Kidney (tissue), 14 donors: ENCODE measurements around the gene FAM222B. TPM values are rescaled to one million over a fixed set of nuclear protein-coding genes. Genes with fewer than 3 reads are reported as not detected.

Experiments used
- DNase-seq, 5 donors: peaks; one replicate each; pipeline ENCODE4 v3.0.0-alpha.2; 2013 to 2020
- FAIRE-seq: peaks from 2 replicates; lab custom pipeline; 2012; peaks lifted over from hg19 to GRCh38; lab: Jason Lieb, UNC
- H3K27ac ChIP-seq, 2 donors: one replicate each; pipeline ENCODE4 v1.7.0; 2013; ENCODE audit warnings: low read depth in 2 of 2, low read length in 2 of 2, inconsistent platforms in 1 of 2
- H3K27me3 ChIP-seq: one replicate; pipeline ENCODE4 v1.7.1; 2013; ENCODE audit warnings: low read length, inconsistent platforms; ENCODE audit not compliant: control insufficient read depth, insufficient read depth
- H3K36me3 ChIP-seq, 3 donors: one replicate each; pipeline versions ENCODE4 v1.7.0 to v1.7.1; 2013; ENCODE audit warnings: low read length in 3 of 3, control low read depth in 1 of 3, inconsistent platforms in 1 of 3; ENCODE audit not compliant: insufficient read depth in 3 of 3, control insufficient read depth in 2 of 3
- H3K4me1 ChIP-seq, 3 donors: one replicate each; pipeline versions ENCODE4 v1.7.0 to v1.7.1; 2013; ENCODE audit warnings: low read length in 3 of 3, inconsistent platforms in 1 of 3, low read depth in 1 of 3; ENCODE audit not compliant: control insufficient read depth in 2 of 3, insufficient read depth in 2 of 3
- H3K4me3 ChIP-seq, 3 donors: one replicate each; pipeline versions ENCODE4 v1.7.0 to v1.8.1; 2013; ENCODE audit warnings: low read length in 3 of 3, control low read depth in 1 of 3, inconsistent platforms in 1 of 3
- H3K9ac ChIP-seq, 3 donors: one replicate each; pipeline versions ENCODE4 v1.7.0 to v1.7.1; 2013; ENCODE audit warnings: low read length in 3 of 3, control low read depth in 1 of 3, inconsistent platforms in 1 of 3
- H3K9me3 ChIP-seq, 3 donors: one replicate each; pipeline versions ENCODE4 v1.7.0 to v1.7.1; 2013; ENCODE audit warnings: low read length in 3 of 3, control low read depth in 1 of 3, inconsistent platforms in 1 of 3; ENCODE audit not compliant: control insufficient read depth in 2 of 3, insufficient read depth in 1 of 3
- CTCF ChIP-seq: IDR thresholded peaks from 3 replicates; pipeline ENCODE4 v1.5.1; 2012; ENCODE audit warnings: mild to moderate bottlenecking, moderate library complexity, borderline replicate concordance; ENCODE audit not compliant: insufficient read depth; ENCODE audit errors: extremely low read depth
- intact Hi-C: fragments of 100-400 bp; cut with DNase I; formaldehyde crosslinking; loops from one replicate; pipeline ENCODE4 v1.11.1; 2022
- polyA plus RNA-seq: library from polyadenylated mRNA; stranded (reverse); fragments of 350-450 nt; fragmentation: Illumina TruSeq; extraction: RNeasy Lipid Tissue Mini Kit (QIAGEN cat#74804); gene quantifications from one replicate; pipeline ENCODE4 v1.2.3, GENCODE V29; 2014; ENCODE audit warnings: low read depth, low replicate concordance; ENCODE audit not compliant: insufficient read depth
- total RNA-seq: library from RNA; stranded (reverse); fragmentation: NEBNext Ultra II Directional; extraction: Animal tissue kit (Norgen Biotek cat#: 25700); gene quantifications from one replicate; pipeline ENCODE4 v1.2.1, GENCODE V29; 2021
- donor health status: control.
- donor health status: control.
- donor health status: control.
- donor health status: control.
- donor health status: control.
- donor health status: DM: yes; HTN: yes; CAD: no.
- donor health status: Normal renal cell carcinoma (clear cell type).

The FAM222B gene
- total and polyA plus RNA-seq, 2 donors from 2014 or later, result 13.0 to 31.0 TPM

- intact Hi-C loops, result no loop called here
- Histone ChIP-seq H3K27me3 (no peaks in the 10 kb centered on the region), H3K9ac (no peak overlapping the region), H3K4me3 (no peak overlapping the region), H3K36me3 (peaks cover 0 to 15% (median 5%) of the 10 kb centered on the region in 3 donors), H3K4me1 (peaks cover 6 to 28% (median 11%) of the 10 kb centered on the region in 3 donors), H3K9me3 (no peaks in the 10 kb centered on the region), H3K27ac (no peak overlapping the region)
- DNase-seq, result no peak
- TF ChIP-seq CTCF, result no peak
- no peak for FAIRE-seq
Observed at GRCh38 chr17:28714281-28714680, 128.3 kb downstream of the FAM222B start.

DNA sequence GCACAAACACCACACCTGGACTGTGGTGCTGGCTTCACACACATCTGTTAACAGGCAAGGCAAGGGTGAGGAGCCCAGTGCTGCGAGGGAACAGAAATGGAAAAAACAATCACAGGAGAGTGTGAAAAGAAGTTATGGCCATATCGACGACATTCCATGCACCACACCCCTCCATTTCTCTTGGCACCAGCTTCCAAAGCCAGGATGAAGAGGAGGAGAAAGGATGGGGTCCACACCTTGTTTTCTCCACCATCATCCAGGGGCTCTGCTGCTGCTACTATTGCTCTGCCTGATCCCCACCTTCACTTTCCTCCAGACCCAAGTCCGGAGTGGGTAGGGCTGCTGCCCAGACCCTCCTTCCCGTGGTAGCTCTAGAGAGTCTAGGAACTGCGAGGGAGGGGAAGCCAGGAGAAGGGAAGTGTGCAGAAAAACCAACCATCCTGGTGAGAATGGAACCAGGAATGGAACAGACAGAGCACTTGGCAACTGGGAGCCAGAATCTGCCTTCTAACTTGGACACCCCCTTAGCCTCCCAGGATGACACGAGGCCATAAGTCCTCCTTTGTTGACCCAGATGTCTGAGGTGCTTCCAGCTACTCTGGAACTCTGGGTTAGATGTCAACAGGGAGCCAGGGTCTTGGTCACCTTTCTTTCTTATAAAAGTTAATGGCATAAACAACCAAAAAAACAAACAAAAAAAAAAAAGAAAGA lies 129.7 kb downstream of the FAM222B start:
- Histone ChIP-seq H3K9me3 (no peaks in the 10 kb centered on the region), H3K4me1 (peaks cover 4 to 17% (median 8%) of the 10 kb centered on the region in 3 donors), H3K4me3 (no peak overlapping the region), H3K36me3 (peaks cover 0 to 15% (median 5%) of the 10 kb centered on the region in 3 donors), H3K9ac (no peak overlapping the region), H3K27ac (no peak overlapping the region), H3K27me3 (no peaks in the 10 kb centered on the region)
- intact Hi-C loops, result no loop called here
- TF ChIP-seq CTCF, result no peak
- peak in 1 of 5 donors; percentile 27 for DNase-seq
- no peak for FAIRE-seq

- Histone ChIP-seq H3K9me3 (no peaks in the 10 kb centered on the region), H3K27me3 (no peaks in the 10 kb centered on the region), H3K4me3 (peak overlapping the region in 2 of 3 donors; percentile 47 to 51), H3K4me1 (peaks cover 4 to 17% (median 8%) of the 10 kb centered on the region in 3 donors), H3K36me3 (peaks cover 0 to 15% (median 5%) of the 10 kb centered on the region in 3 donors), H3K9ac (peak overlapping the region in 1 of 3 donors; percentile 59), H3K27ac (peak overlapping the region; percentile 76 to 83)
- no peak for TF ChIP-seq CTCF
- FAIRE-seq (no peak), DNase-seq (peak; percentile 21 to 88 (median 51))
- intact Hi-C loops, result no loop called here
Observed at GRCh38 chr17:28712032-28712704, 130.4 kb downstream of the FAM222B start.
